ENCODE data around the gene MYMX.

MYMX gene

GRCh38 chr6:44248579-44248978, 31.9 kb downstream of the MYMX start:
- H3K27me3 ChIP-seq (ENCODE audit: control insufficient read depth in 5 of 5, insufficient read depth in 4 of 5, low read length in 5 of 5): no peaks in the 10 kb centered on the region
- no peaks in the 10 kb centered on the region for H3K9me3 ChIP-seq (ENCODE audit: control insufficient read depth in 5 of 5, low read length in 5 of 5)
- H3K4me3 ChIP-seq (ENCODE audit: low read depth in 1 of 5, low read length in 5 of 5): peak overlapping the region; percentile 85 to 99 (median 97)
- H3K4me1 ChIP-seq (ENCODE audit: control insufficient read depth in 5 of 5, insufficient read depth in 5 of 5, low read length in 5 of 5): peaks cover 7 to 42% (median 30%) of the 10 kb centered on the region in 5 donors
- H3K36me3 ChIP-seq (ENCODE audit: control insufficient read depth in 5 of 5, insufficient read depth in 5 of 5, low read length in 5 of 5): peaks cover 26 to 53% (median 50%) of the 10 kb centered on the region in 5 donors
- peak overlapping the region; percentile 99 for H3K27ac ChIP-seq (ENCODE audit: low read depth, low read length)
- H3K9ac ChIP-seq (ENCODE audit: low read length in 5 of 5): peak overlapping the region; percentile 91 to 100 (median 98)

GRCh38 chr6:44249082-44249748, 32.5 kb downstream of the MYMX start:
- Histone ChIP-seq H3K4me3 (ENCODE audit: low read depth in 1 of 5, low read length in 5 of 5) (peak overlapping the region; percentile 85 to 99 (median 97)), H3K36me3 (ENCODE audit: control insufficient read depth in 5 of 5, insufficient read depth in 5 of 5, low read length in 5 of 5) (peaks cover 29 to 60% (median 57%) of the 10 kb centered on the region in 5 donors), H3K9me3 (ENCODE audit: control insufficient read depth in 5 of 5, low read length in 5 of 5) (no peaks in the 10 kb centered on the region), H3K4me1 (ENCODE audit: control insufficient read depth in 5 of 5, insufficient read depth in 5 of 5, low read length in 5 of 5) (peaks cover 9 to 42% (median 30%) of the 10 kb centered on the region in 5 donors), H3K27ac (ENCODE audit: low read depth, low read length) (peak overlapping the region; percentile 99), H3K9ac (ENCODE audit: low read length in 5 of 5) (peak overlapping the region in 3 of 5 donors; percentile 6 to 91 (median 41)), H3K27me3 (ENCODE audit: control insufficient read depth in 5 of 5, insufficient read depth in 4 of 5, low read length in 5 of 5) (no peaks in the 10 kb centered on the region)

GRCh38 chr6:44250067-44250717, 33.5 kb downstream of the MYMX start:
- no peaks in the 10 kb centered on the region for H3K9me3 ChIP-seq (ENCODE audit: control insufficient read depth in 5 of 5, low read length in 5 of 5)
- peaks cover 29 to 70% (median 66%) of the 10 kb centered on the region in 5 donors for H3K36me3 ChIP-seq (ENCODE audit: control insufficient read depth in 5 of 5, insufficient read depth in 5 of 5, low read length in 5 of 5)
- H3K27me3 ChIP-seq (ENCODE audit: control insufficient read depth in 5 of 5, insufficient read depth in 4 of 5, low read length in 5 of 5): no peaks in the 10 kb centered on the region
- peak overlapping the region; percentile 99 for H3K27ac ChIP-seq (ENCODE audit: low read depth, low read length)
- peak overlapping the region in 1 of 5 donors; percentile 9 for H3K9ac ChIP-seq (ENCODE audit: low read length in 5 of 5)
- peaks cover 9 to 41% (median 30%) of the 10 kb centered on the region in 5 donors for H3K4me1 ChIP-seq (ENCODE audit: control insufficient read depth in 5 of 5, insufficient read depth in 5 of 5, low read length in 5 of 5)
- H3K4me3 ChIP-seq (ENCODE audit: low read depth in 1 of 5, low read length in 5 of 5): no peak overlapping the region

GRCh38 chr6:44250718-44251123, 34.0 kb downstream of the MYMX start:
- no peaks in the 10 kb centered on the region for H3K27me3 ChIP-seq (ENCODE audit: control insufficient read depth in 5 of 5, insufficient read depth in 4 of 5, low read length in 5 of 5)
- H3K36me3 ChIP-seq (ENCODE audit: control insufficient read depth in 5 of 5, insufficient read depth in 5 of 5, low read length in 5 of 5): peaks cover 29 to 75% (median 70%) of the 10 kb centered on the region in 5 donors
- no peak overlapping the region for H3K4me3 ChIP-seq (ENCODE audit: low read depth in 1 of 5, low read length in 5 of 5)
- peak overlapping the region; percentile 4 for H3K27ac ChIP-seq (ENCODE audit: low read depth, low read length)
- peaks cover 9 to 36% (median 26%) of the 10 kb centered on the region in 5 donors for H3K4me1 ChIP-seq (ENCODE audit: control insufficient read depth in 5 of 5, insufficient read depth in 5 of 5, low read length in 5 of 5)
- no peak overlapping the region for H3K9ac ChIP-seq (ENCODE audit: low read length in 5 of 5)
- H3K9me3 ChIP-seq (ENCODE audit: control insufficient read depth in 5 of 5, low read length in 5 of 5): no peaks in the 10 kb centered on the region

- H3K27me3 ChIP-seq (ENCODE audit: control insufficient read depth in 5 of 5, insufficient read depth in 4 of 5, low read length in 5 of 5): no peaks in the 10 kb centered on the region
- no peaks in the 10 kb centered on the region for H3K9me3 ChIP-seq (ENCODE audit: control insufficient read depth in 5 of 5, low read length in 5 of 5)
- no peak overlapping the region for H3K9ac ChIP-seq (ENCODE audit: low read length in 5 of 5)
- peak overlapping the region; percentile 33 for H3K27ac ChIP-seq (ENCODE audit: low read depth, low read length)
- H3K4me3 ChIP-seq (ENCODE audit: low read depth in 1 of 5, low read length in 5 of 5): no peak overlapping the region
- H3K4me1 ChIP-seq (ENCODE audit: control insufficient read depth in 5 of 5, insufficient read depth in 5 of 5, low read length in 5 of 5): peaks cover 11 to 37% (median 31%) of the 10 kb centered on the region in 5 donors
- H3K36me3 ChIP-seq (ENCODE audit: control insufficient read depth in 5 of 5, insufficient read depth in 5 of 5, low read length in 5 of 5): peaks cover 29 to 75% (median 70%) of the 10 kb centered on the region in 5 donors
Measured at GRCh38 chr6:44251576-44252524, 35.1 kb downstream of the MYMX start.

GRCh38 chr6:44253307-44254101, 36.8 kb downstream of the MYMX start:
- Histone ChIP-seq H3K9ac (ENCODE audit: low read length in 5 of 5) (no peak overlapping the region), H3K27me3 (ENCODE audit: control insufficient read depth in 5 of 5, insufficient read depth in 4 of 5, low read length in 5 of 5) (no peaks in the 10 kb centered on the region), H3K9me3 (ENCODE audit: control insufficient read depth in 5 of 5, low read length in 5 of 5) (no peaks in the 10 kb centered on the region), H3K27ac (ENCODE audit: low read depth, low read length) (no peak overlapping the region), H3K4me3 (ENCODE audit: low read depth in 1 of 5, low read length in 5 of 5) (no peak overlapping the region), H3K36me3 (ENCODE audit: control insufficient read depth in 5 of 5, insufficient read depth in 5 of 5, low read length in 5 of 5) (peaks cover 29 to 74% (median 72%) of the 10 kb centered on the region in 5 donors), H3K4me1 (ENCODE audit: control insufficient read depth in 5 of 5, insufficient read depth in 5 of 5, low read length in 5 of 5) (peaks cover 9 to 39% (median 34%) of the 10 kb centered on the region in 5 donors)

GRCh38 chr6:44254191-44255104, 37.7 kb downstream of the MYMX start:
- Histone ChIP-seq H3K36me3 (ENCODE audit: control insufficient read depth in 5 of 5, insufficient read depth in 5 of 5, low read length in 5 of 5) (peaks cover 27 to 72% (median 68%) of the 10 kb centered on the region in 5 donors), H3K9ac (ENCODE audit: low read length in 5 of 5) (no peak overlapping the region), H3K9me3 (ENCODE audit: control insufficient read depth in 5 of 5, low read length in 5 of 5) (no peaks in the 10 kb centered on the region), H3K27me3 (ENCODE audit: control insufficient read depth in 5 of 5, insufficient read depth in 4 of 5, low read length in 5 of 5) (no peaks in the 10 kb centered on the region), H3K4me1 (ENCODE audit: control insufficient read depth in 5 of 5, insufficient read depth in 5 of 5, low read length in 5 of 5) (peaks cover 7 to 30% (median 24%) of the 10 kb centered on the region in 5 donors), H3K27ac (ENCODE audit: low read depth, low read length) (no peak overlapping the region), H3K4me3 (ENCODE audit: low read depth in 1 of 5, low read length in 5 of 5) (no peak overlapping the region)

GRCh38 chr6:44255105-44255808, 38.5 kb downstream of the MYMX start:
- Histone ChIP-seq H3K4me3 (ENCODE audit: low read depth in 1 of 5, low read length in 5 of 5) (no peak overlapping the region), H3K27ac (ENCODE audit: low read depth, low read length) (peak overlapping the region; percentile 84), H3K9ac (ENCODE audit: low read length in 5 of 5) (no peak overlapping the region), H3K27me3 (ENCODE audit: control insufficient read depth in 5 of 5, insufficient read depth in 4 of 5, low read length in 5 of 5) (no peaks in the 10 kb centered on the region), H3K4me1 (ENCODE audit: control insufficient read depth in 5 of 5, insufficient read depth in 5 of 5, low read length in 5 of 5) (peaks cover 7 to 27% (median 21%) of the 10 kb centered on the region in 5 donors), H3K36me3 (ENCODE audit: control insufficient read depth in 5 of 5, insufficient read depth in 5 of 5, low read length in 5 of 5) (peaks cover 19 to 72% (median 66%) of the 10 kb centered on the region in 5 donors), H3K9me3 (ENCODE audit: control insufficient read depth in 5 of 5, low read length in 5 of 5) (no peaks in the 10 kb centered on the region)
